Neural progenitor cell (in vitro differentiated cells): ENCODE measurements around the gene ZNF687.

Source experiments
- EZH2 ChIP-seq: fragments of 200-600 bp; sonication (generic); IDR thresholded peaks from 2 replicates; pipeline ENCODE4 v1.6.1; 2017; ENCODE audit warnings: antibody characterized with exemption, mild to moderate bottlenecking, moderate library complexity
- EZH2phosphoT487 ChIP-seq: fragments of 200-600 bp; sonication (generic); IDR thresholded peaks from 2 replicates; pipeline ENCODE4 v1.6.1; 2017; ENCODE audit warnings: antibody characterized with exemption
- TF ChIP-seq, protein P1 (sequence below): fragments of 200-600 bp; sonication (generic); IDR thresholded peaks from 2 replicates; pipeline ENCODE4 v1.5.1; 2017; ENCODE audit warnings: antibody characterized with exemption, mild to moderate bottlenecking

GRCh38 chr1:151313501-151313900 is 31.4 kb downstream of the ZNF687 start:
- no peak for TF ChIP-seq EZH2
- TF ChIP-seq, protein P1, sequence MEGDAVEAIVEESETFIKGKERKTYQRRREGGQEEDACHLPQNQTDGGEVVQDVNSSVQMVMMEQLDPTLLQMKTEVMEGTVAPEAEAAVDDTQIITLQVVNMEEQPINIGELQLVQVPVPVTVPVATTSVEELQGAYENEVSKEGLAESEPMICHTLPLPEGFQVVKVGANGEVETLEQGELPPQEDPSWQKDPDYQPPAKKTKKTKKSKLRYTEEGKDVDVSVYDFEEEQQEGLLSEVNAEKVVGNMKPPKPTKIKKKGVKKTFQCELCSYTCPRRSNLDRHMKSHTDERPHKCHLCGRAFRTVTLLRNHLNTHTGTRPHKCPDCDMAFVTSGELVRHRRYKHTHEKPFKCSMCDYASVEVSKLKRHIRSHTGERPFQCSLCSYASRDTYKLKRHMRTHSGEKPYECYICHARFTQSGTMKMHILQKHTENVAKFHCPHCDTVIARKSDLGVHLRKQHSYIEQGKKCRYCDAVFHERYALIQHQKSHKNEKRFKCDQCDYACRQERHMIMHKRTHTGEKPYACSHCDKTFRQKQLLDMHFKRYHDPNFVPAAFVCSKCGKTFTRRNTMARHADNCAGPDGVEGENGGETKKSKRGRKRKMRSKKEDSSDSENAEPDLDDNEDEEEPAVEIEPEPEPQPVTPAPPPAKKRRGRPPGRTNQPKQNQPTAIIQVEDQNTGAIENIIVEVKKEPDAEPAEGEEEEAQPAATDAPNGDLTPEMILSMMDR: no peak
- no peak for TF ChIP-seq EZH2phosphoT487
